ENCODE measurements around the gene IFITM10.

DNA sequence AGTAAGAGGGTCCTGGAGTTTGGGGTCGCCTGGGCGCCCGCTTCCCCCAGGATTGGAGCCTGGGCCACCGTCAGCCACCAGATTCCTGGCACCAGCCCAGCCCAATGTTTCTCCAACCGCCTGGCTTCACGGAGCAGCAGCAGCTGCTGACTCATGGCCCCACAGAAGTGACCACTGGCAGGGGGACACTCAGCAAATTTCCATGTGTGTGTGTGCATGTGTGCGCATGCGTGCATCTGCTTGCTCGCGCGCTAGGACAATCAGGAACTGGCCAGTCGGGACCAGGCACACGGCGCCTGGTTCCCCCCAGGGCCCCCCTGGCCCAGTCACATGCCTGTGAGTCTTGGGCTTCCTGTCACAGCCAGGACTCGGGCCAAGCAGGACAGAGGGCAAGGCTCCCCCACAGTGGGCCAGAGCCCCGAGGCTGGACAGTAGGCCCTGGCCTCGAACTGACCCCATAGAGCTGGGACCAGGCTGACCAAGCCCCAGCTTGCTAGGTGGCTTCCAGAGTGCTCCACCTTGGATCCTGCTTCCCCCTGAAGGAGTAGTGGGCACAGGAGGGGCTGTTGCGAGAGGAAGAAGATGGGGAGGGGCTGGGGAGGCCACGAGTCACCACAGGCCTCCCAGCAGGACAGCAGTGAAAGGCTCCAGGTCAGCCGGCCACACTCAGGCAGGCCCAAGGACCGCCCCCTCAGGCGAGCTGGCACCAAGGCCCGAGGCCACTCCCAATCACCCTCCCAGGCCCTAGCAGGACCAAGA is 10.1 kb upstream of the IFITM10 start:
- TF ChIP-seq, protein P1, sequence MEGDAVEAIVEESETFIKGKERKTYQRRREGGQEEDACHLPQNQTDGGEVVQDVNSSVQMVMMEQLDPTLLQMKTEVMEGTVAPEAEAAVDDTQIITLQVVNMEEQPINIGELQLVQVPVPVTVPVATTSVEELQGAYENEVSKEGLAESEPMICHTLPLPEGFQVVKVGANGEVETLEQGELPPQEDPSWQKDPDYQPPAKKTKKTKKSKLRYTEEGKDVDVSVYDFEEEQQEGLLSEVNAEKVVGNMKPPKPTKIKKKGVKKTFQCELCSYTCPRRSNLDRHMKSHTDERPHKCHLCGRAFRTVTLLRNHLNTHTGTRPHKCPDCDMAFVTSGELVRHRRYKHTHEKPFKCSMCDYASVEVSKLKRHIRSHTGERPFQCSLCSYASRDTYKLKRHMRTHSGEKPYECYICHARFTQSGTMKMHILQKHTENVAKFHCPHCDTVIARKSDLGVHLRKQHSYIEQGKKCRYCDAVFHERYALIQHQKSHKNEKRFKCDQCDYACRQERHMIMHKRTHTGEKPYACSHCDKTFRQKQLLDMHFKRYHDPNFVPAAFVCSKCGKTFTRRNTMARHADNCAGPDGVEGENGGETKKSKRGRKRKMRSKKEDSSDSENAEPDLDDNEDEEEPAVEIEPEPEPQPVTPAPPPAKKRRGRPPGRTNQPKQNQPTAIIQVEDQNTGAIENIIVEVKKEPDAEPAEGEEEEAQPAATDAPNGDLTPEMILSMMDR (IDR thresholded peaks at IDR 0.05): no peak
- no peak for TF ChIP-seq POLR2AphosphoS5 (IDR thresholded peaks at IDR 0.05; ENCODE audit: low read depth, low read length)
- TF ChIP-seq, protein P2, sequence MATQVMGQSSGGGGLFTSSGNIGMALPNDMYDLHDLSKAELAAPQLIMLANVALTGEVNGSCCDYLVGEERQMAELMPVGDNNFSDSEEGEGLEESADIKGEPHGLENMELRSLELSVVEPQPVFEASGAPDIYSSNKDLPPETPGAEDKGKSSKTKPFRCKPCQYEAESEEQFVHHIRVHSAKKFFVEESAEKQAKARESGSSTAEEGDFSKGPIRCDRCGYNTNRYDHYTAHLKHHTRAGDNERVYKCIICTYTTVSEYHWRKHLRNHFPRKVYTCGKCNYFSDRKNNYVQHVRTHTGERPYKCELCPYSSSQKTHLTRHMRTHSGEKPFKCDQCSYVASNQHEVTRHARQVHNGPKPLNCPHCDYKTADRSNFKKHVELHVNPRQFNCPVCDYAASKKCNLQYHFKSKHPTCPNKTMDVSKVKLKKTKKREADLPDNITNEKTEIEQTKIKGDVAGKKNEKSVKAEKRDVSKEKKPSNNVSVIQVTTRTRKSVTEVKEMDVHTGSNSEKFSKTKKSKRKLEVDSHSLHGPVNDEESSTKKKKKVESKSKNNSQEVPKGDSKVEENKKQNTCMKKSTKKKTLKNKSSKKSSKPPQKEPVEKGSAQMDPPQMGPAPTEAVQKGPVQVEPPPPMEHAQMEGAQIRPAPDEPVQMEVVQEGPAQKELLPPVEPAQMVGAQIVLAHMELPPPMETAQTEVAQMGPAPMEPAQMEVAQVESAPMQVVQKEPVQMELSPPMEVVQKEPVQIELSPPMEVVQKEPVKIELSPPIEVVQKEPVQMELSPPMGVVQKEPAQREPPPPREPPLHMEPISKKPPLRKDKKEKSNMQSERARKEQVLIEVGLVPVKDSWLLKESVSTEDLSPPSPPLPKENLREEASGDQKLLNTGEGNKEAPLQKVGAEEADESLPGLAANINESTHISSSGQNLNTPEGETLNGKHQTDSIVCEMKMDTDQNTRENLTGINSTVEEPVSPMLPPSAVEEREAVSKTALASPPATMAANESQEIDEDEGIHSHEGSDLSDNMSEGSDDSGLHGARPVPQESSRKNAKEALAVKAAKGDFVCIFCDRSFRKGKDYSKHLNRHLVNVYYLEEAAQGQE (IDR thresholded peaks at IDR 0.05; ENCODE audit: insufficient read depth in 1 of 2, low read depth in 2 of 2, low read length in 1 of 2): no peak

Measured in Panc1 (cell line).